HG02840 (cell line): ENCODE measurements around the gene CDK14.

Source experiments
- ATAC-seq: cut with Tn5 transposase; IDR thresholded peaks from one replicate; pipeline ENCODE4 v1.9.1; 2021; ENCODE audit warnings: mild to moderate bottlenecking, moderate library complexity, moderate number of reproducible peaks; ENCODE audit not compliant: unreplicated experiment, low FRiP score

The CDK14 gene

DNA sequence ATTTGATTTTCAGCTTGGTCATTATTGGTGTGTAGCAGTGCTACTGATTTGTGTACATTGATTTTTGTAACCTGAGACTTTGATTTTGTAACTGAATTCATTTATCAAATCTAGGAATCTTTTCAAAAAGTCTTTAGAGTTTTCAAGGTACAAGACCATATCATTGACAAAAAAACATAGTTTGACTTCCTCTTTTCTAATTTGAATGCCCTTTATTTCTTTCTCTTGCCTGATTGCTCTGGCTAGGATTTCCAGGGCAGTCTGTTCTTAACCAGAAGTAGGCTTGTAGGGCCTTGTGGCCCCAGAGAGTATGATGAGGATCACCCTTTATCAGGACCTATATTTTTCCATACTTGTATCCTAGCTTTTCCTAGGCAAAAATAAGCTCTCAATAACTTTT is 433.6 kb downstream of the CDK14 start:
- ATAC-seq, result no peak

DNA sequence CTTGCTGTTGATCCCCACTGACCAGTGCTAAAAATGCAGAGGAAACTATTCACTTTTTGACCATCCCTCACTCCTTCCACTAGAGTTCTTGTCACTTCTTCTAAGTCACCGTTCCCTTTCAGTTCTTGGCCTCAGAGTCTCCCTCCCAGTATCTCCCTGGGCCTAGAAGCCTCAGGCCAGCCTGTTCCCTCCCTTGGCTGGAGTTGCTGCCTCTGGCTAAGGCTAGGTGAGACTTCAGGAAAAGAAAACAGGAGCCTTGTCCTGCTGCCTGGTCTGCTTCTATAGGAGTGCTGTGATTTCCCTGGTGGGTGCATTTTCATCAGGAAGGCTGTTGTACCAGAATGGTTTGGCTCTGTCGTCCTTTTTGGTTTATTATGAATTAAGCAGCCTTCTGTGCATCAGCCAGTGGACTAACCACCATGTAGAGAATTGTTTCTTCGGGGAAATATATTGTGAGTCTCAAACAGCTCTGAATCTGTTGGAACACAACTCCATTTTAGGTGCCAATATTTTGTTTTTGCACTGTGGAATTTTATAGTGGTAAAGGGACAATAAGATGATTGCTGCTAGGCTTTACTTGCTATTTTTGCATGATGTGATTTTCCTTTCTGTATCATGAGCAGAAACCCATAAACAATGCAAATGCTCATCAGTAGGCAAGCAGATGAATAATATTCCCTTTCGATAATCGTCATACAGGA is 434.7 kb downstream of the CDK14 start:
- no peak for ATAC-seq

DNA sequence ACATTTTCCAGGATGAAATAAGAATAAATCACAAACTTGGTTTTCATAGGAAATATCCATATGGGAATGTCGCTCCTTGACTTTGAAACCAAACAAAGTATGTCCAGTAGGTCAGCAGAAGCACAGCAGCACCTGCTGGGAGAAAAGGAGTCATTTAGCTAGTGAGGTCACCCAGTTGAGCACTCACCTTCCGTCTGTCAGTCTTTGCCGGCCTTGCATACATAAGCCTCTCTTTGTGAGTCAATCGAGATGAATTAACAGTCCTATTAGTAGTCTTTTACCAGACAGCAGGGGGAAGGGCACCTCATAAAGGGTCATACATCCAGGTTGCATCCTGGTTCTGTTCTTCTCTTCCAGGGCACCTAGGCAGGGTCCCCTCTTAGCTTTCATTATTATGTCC is 435.6 kb downstream of the CDK14 start:
- no peak for ATAC-seq

DNA sequence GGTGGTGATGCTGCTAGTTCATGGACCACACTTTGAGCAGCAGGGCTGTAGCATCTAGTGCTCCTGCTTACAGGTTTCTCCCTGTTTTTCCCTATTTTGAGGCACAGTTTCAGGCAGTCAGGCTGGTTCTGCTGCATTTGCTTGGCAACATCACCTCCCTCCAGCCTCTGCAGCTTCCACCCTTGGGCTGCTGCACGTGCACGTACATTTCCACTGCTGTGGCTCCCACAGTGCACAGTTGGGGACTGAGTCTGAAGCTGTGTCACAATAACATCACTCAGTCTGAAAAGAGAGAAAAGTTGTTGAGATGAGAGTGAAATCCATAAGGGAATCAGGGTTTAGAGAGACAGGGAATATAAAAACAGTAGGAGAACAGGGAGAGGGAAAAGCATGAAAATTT is 437.5 kb downstream of the CDK14 start:
- ATAC-seq, result no peak

DNA sequence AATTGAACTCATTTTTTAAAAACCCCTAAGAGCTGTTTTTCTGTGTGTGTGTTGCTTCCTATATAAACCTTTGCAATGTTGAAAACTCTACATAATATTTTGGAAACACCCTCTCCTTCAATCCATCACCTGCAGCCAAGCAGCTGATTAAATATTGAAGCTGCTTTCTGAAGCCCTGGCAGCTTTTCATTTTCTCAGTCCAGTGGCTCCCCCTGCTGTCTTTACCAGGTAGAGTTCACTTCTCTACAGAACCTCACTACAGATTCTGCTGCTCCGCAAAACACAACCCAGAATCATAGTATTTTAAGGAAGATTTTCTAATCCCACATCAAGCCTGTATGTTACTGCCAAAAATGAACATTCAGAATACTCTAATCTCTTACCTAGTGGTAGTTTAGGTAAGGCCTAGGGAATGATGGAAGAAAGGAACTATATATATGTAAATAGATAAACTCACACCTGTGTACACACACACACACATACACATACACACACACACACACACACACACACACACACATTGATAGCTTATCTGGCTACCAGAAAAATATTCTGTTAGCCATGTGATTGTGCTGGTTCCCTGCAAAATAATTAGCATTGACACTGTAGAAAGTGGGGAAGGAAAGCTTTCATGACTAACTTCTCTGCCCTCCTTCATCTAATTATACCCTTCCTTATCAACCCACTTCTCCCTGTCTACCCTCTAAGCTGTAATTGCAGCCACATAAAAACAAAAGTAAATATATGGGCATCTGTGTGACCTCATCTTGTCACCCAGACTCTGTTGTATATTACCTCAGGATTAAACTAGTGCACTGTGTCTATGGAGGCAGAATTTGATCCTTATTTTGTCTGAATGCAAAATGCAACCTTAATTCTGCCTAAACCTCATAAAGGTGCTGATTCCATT is 438.6 kb downstream of the CDK14 start:
- no peak for ATAC-seq

DNA sequence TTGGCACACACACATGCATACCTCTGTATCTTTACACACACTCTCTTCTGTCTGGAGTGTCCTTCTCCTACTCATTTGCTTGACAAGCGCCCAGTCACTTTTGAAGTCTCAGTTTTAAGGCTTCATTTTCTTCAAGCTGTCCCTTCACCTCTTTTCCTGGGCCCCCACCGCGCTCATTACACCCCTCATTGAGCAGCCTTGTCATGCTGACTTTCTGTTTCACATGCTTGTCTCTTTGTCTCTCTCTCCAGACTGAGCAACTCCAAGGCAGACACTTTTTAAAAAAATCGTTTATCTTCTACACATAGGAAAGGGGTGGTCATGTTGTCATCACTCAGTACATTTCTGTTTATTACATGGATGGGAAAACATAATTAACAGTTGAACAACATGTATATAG is 442.9 kb downstream of the CDK14 start:
- ATAC-seq, result peak; percentile 75

DNA sequence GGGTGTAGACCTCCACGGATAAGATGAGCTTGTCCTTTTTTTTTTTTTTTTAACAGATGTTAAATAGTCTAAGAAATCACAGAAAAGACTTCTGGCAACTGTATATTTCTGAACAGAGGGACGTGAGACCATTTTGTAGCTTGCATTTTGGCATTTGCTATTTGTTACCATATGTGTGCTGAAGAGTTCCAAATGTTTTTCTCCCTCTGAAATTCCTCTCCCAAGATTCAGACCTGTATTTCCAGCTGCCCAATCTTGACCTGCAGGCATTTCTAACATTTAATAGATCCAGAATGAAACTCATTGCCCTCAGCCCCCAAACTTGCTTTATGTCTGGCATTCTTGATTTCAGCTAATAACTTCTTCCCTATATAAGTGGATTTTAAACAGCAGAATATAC is 445.0 kb downstream of the CDK14 start:
- ATAC-seq, result no peak

DNA sequence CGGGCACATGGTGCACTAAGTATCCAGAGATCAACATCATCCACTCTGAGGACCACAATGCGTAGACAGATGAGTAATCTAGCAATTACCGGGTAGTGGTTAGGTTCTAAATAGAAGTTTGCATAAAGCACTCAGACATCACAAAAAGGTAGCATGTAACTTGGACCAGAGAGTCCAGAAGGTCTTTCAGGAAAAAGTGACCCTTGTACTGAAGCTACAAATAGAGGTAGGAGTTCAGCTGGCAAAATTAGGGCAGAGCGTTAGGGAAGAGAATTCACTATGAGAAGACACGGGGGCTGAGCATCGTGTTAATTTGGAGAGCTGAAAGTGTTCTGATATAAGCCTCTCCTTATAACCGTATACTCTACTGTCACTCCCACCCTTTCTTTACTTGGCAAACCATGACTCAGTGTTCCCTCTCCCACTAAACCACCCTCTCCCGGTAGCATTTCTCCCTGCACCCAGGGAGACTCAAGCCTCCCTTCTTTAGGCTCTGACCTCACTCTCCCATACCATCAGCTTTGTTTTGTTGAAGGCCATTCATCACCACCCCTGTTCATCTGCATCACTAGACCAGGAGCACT is 445.9 kb downstream of the CDK14 start:
- ATAC-seq, result no peak

DNA sequence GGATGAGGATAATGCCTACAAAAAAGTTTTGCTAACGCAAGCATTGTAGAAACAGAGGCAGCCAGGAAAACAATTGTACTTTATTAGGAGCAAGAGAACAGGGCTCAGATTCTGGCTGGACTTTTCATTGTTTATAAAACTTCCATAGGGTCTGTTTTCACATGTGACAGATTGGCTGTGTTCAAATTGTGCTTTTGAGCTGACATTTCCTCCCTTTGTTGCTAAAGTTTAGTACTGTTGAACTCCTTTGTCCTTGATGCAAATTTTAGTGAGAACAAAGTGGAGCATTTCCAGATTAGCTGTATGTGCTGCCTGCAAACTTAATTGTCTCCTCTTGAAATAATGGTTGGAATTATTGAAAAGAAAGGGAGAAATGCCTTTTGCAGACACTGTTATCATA is 447.1 kb downstream of the CDK14 start:
- ATAC-seq, result no peak

DNA sequence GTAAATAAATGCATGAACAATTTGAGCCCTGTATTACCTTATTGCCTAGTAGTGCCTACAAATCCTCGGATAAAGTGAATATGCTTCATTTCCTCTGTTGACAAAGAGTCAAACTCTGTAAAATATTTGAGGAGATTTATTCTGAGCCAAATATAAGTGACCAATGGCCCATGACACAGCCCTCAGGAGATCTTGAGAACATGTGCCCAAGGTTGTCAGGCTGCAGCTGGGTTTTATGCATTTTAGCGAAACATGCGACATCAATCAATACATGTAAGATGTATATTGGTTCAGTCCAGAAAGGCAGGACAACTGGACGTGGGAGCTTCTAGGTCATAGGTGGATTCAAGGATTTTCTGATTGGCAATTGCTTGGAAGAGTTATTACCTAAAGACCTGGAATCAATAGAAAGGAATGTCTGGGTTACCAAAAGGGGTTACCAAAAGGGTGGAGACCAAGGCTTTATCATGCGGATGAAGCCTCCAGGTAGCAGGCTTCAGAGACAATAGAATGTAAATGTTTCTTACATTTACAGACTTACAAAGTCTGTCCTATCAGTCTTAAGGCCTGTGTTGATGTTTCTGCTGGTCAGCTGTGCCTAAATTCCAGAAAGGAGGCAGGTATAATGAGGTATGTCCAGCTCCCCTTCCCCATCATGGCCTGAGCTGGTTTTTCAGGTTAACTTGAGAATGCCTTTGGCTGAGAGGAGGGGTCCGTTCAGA is 448.0 kb downstream of the CDK14 start:
- no peak for ATAC-seq

DNA sequence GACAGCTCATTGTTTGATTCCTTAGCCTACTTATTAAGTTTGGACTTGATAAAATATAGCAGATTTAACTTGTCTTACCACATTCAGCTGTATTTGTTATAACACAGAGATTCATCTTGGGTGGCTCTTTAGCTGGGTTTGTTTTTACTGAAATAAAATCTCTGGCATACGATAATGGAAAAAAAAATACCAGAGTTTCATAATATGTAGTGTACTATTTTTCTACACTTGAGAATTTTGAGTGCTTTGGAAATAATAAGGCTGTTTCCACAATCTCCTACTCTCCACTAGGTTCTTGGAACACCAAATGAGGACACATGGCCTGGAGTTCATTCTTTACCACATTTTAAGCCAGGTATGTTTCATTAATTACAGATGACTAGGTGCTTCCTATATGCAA is 449.5 kb downstream of the CDK14 start:
- no peak for ATAC-seq

DNA sequence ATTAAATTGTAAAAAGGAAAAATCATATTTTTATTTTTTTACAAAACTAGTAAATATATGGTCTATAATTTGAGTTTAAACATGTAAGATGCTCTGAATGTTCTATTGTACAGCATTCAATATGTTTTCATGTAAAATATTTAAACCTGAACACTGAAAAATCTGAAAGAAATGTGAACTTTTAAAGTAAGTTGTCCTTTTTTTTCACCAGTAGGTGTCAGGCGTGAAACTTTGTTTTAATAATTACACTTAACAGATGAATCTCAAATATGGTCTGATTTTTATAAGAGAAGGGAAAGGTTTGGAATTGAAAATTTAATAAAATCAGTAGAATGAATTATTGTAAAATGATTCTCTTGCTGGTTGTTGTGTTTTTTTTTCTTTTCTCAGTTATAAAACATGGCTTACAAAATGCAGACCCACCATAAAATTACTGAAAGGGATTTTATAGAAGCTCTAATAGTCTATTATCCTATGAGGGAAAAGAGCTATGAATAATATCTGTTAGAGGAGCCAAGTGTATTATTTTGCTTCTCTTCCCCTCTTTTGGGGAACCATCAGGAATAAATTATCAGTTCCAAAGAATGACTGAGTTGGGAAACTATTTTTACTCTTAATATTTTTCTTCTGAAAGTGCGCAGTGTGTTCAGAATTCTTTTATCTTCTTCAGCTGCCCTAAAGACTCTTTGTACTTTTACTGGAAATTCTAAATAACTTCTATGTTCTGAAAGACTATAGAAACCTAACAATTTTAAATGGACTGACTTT is 450.4 kb downstream of the CDK14 start:
- ATAC-seq, result no peak

DNA sequence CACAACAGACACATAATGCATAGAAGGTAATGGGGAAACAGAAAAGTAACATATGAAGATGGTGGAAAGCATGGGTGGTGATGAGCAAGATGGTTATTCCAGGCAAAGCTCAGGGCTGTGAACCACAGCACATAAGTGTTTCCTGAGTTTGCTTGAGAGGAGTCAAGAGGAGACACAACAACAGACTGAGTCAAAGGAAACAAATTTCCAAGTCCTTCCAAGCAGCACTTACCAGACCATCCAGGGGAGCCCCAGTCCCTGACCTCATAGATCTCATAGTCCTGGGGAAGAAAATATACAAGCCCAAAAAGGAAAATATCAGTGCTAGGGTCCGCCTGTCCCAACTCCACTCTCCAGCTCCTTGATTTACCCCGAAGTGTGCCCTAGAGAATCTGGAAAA is 451.5 kb downstream of the CDK14 start:
- no peak for ATAC-seq

DNA sequence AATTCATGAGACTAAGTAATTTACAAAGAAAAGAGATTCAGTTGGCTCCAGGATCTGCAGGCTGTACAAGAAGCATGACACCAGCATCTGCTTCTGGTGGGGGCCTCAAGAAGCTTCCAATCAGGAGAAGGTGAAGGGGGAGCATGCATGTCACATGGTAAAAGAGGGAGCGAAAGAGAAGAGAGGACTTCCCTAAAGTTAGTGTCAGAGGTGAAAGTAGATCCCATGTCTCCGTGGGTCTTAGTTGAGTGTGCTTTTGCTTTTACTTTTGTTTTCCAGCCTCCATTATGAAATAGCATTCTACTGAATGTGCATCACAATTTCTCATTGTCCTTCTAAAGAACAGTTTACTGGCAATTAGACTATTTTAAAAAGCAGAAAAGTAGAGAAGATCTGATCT is 454.6 kb downstream of the CDK14 start:
- peak; percentile 79 for ATAC-seq

DNA sequence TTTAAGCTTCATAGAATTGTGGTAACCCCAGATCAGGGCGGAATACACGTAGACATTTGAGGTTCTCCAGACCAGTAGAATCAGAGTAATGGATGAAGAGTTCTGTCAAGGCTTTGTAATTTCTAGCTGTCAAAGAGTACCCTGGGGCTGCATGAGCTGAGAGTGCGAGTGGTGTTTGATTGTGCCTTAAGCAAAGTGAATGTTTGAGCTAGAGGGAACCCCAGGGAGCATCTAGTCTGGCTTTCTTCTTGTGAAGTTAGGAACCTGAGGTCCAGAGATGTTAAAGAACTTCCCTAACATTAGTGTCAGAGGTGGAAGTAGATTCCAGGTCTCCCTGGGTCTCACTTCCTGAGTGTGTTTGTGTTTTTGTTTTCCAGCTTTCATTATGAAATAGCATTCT is 455.8 kb downstream of the CDK14 start:
- no peak for ATAC-seq

DNA sequence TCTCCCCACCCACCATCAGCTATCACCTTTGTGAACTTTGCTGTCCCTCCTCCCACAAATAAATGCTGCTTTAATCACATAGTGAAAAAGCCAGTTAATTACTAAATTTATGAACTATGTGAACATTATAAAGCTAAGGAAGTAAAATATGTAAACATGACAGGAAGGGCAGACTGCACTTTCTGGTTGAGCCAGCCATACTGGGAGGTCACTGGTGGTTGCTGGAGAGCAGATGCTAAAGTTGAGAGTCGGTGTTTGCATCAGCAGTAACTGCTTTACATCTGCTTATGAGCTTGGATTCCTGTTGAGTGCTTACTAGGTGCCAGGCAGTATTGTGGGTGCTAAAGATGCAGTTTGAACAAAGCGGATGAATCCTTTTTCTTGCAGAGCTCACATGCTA is 458.3 kb downstream of the CDK14 start:
- ATAC-seq, result no peak

DNA sequence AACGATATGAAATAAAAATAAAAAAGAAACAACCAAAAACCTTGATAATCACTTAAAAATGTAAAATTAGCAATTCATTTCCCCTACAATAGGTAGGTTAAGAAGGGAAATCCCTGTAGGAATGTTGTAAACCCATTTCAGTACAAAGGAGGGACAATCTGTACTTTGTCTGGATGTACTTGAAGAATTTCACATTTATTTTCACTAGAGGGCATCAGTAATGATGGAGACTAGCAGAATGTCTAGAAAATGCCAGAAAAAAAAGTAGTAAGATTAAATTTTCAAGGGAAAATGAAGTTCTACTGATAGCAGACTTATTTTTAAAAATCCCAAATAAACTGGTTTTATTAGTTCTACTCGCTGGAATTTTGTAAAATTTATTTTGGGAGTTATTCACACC is 459.1 kb downstream of the CDK14 start:
- ATAC-seq, result no peak

DNA sequence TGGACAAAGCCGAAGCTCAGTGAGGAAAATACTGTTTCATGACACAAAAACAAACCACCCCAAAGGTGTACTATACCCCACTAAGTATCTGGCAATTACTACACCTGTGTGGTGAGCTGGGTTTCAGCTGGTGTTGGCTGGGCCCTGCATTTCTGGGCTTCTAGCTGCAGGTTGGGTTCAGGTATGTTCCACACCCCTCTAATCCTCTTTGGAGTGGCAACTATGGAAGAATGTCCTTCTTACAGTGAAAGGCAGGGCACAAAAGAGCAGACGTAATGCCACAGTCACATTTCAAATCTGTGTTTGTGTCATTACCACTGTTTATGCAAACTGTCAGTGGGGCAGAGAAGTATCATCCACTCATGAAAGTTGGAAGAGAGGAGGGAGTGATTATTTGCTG is 466.6 kb downstream of the CDK14 start:
- no peak for ATAC-seq

DNA sequence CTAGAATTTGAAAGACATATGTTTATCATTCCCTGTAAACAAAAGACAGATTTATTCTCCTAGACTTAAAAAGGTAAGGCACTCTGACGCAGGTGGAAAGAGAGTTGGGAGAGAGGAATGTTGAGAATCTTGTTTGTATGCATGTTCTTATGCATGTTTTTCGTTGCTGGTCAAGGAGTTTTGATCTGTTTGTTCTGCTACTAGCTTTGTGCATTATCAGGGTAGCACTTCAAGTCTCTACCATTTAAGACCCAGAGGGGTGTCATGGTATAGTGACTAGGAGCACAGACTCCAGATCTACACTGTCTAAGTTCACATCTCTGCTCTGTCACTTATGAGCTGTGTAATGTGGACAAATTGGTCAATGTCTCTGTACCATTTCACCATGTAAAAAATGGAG is 467.9 kb downstream of the CDK14 start:
- no peak for ATAC-seq

DNA sequence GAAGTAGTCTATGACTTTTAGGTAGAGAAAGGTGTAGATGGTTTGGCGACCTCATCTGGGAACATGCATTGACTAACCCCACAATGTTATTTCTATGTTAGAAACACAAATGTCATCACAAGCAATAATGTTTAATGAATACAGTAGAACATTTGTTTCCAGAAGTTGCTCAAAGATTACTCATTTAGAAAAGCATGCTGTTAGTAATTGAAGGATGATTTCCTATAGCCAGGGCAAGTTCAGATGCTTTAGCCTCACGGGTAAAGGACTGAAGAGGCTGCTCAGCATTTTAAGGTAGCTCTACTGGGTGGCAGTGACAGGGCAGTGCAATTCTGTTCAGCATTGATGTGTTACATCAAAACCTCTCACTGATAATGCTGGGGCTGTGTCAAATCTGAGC is 468.8 kb downstream of the CDK14 start:
- ATAC-seq, result no peak
